WERI-Rb-1 (cell line): ENCODE measurements around the gene SPATA20.

Experiments used
- DNase-seq: peaks from one replicate; pipeline ENCODE4 v3.0.0-alpha.2; 2020
- H3K27ac ChIP-seq: fragments of 250-450 bp; sonication (Bioruptor Pico); 2 replicates; pipeline ENCODE4 v1.5.1; 2020; ENCODE audit warnings: mild to moderate bottlenecking, moderate library complexity
- H3K27me3 ChIP-seq: fragments of 250-450 bp; sonication (Bioruptor Pico); 2 replicates; pipeline ENCODE4 v1.5.1; 2021; ENCODE audit warnings: mild to moderate bottlenecking, low read depth, moderate library complexity; ENCODE audit not compliant: insufficient read depth, severe bottlenecking
- H3K36me3 ChIP-seq: fragments of 250-450 bp; sonication (Bioruptor Pico); 2 replicates; pipeline ENCODE4 v1.5.1; 2020; ENCODE audit warnings: mild to moderate bottlenecking, moderate library complexity
- H3K4me3 ChIP-seq: 2 replicates; pipeline ENCODE4 v1.5.1; 2011; ENCODE audit warnings: low read depth, mild to moderate bottlenecking, control low read depth, low read length
- H3K9me3 ChIP-seq: fragments of 250-450 bp; sonication (Bioruptor Pico); 2 replicates; pipeline ENCODE4 v1.5.1; 2021; ENCODE audit warnings: mild to moderate bottlenecking, moderate library complexity; ENCODE audit not compliant: severe bottlenecking
- CTCF ChIP-seq: IDR thresholded peaks from 2 replicates; pipeline ENCODE4 v1.5.1; 2011; ENCODE audit warnings: low read depth, mild to moderate bottlenecking, control low read depth, inconsistent platforms, low read length

The SPATA20 gene

GRCh38 chr17:50605429-50605828 is 58.5 kb downstream of the SPATA20 start:
- no peak overlapping the region for H3K4me3 ChIP-seq
- DNase-seq = no peak
- no peak overlapping the region for H3K27ac ChIP-seq
- H3K36me3 ChIP-seq = peaks cover 76% of the 10 kb centered on the region
- no peak for TF ChIP-seq CTCF
- H3K27me3 ChIP-seq = no peaks in the 10 kb centered on the region
- no peaks in the 10 kb centered on the region for H3K9me3 ChIP-seq
